NCI-H748 (cell line): ENCODE data around the gene ZNF446.
A peak's percentile ranks its signal among the peaks of the same experiment; 100 is the strongest.
"Not testable (repeated sequence)": the region's sequence is repeated elsewhere in the genome, so short reads cannot be mapped to it uniquely, and the experiment has no call there.

Experiments
- DNase-seq: peaks from one replicate; lab custom pipeline; 2025; ENCODE audit not compliant: unreplicated experiment; lab: John Stamatoyannopoulos, UW

The ZNF446 gene

DNA sequence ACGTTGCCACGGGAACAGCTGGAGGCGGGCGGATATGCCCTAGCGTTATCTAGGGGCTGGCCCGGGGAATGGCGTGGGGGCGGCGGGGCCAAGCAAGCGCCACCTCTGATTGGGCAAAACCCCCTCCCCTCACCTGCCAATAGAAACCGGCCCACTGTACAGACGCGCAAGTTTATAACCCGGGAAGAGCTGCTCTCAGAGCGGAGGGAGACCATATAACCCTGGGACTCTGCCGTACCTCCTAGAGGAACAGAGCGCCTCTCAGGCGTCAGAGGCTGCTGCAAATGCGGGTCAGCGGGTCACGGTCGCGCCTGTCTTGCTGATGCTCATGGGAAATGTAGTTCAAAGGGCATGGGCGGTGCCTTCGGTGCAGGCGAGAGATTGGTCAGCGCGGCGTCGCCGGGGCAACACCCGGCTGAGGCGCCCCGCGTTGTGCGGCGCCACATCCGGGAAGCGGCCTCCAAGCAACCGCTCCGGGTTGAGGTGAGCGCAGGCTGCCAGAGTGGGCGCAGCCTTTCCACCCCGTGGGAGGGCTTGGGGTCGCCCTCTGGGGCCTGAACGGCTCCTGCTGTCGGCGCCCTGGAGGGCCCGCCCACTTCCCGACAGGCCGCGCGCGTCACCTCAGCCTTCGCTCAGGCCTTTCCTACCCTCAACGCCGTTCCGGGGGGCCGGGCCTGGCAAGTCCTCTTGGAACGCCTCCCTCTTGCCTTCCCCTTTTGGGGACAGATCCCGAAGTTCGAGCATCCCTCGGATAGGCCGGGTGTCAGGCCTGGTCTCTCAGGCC lies at the start of gene ZNF446:
ZNF446 (plus strand) TSS at position 639 of the 784 bp plus-strand sequence. CDS start 867 bp downstream, outside the sequence.
- DNase-seq: peak; percentile 99

- DNase-seq: no peak
Measured at GRCh38 chr19:58428617-58429016, 47.5 kb upstream of the ZNF446 start.

DNA sequence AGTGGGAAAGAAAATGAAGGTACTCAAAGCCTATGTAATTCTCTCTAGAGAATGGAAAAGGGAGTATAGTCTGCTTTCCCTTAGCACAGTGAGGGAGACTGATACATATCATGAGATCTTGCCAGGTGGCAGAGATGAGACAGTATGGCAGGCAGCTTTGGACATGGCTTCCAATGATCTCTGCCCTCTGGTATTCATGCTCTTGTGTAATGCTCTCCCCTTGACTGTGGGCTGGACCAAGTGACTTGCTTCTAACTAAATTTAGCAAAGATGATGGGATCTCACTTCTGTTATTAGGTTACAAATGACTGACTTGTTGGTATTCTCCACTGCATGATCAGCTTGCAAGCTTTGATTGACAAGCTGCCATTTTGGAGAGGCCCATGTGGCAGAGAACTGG lies 46.4 kb upstream of the ZNF446 start:
- no peak for DNase-seq

GRCh38 chr19:58434217-58434616 lies 41.9 kb upstream of the ZNF446 start:
- DNase-seq: no peak

GRCh38 chr19:58439576-58440554 lies 36.3 kb upstream of the ZNF446 start, which contains the start of gene ZNF132:
ZNF132 (minus strand) TSS chr19:58440153; CDS start chr19:58439821, 332 bp downstream.
- DNase-seq: peak; percentile 100

GRCh38 chr19:58440556-58440955 lies 35.6 kb upstream of the ZNF446 start:
- DNase-seq: peak; percentile 45

DNA sequence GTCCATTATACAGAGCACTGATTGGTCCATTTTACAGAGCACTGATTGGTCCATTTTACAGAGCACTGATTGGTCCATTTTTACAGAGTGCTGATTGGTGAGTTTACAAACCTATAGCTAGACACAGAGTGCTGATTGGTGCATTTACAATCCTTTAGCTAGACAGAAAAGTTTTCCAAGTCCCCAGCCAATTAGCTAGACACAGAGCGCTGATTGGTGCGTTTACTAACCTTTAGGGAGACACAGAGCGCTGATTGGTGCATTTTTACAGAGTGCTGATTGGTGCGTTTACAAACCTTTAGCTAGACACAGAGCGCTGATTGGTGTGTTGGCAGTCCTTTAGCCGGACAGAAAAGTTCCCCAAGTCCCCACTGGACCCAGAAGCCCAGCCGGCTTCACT lies 33.2 kb upstream of the ZNF446 start:
- DNase-seq: not testable (repeated sequence)

DNA sequence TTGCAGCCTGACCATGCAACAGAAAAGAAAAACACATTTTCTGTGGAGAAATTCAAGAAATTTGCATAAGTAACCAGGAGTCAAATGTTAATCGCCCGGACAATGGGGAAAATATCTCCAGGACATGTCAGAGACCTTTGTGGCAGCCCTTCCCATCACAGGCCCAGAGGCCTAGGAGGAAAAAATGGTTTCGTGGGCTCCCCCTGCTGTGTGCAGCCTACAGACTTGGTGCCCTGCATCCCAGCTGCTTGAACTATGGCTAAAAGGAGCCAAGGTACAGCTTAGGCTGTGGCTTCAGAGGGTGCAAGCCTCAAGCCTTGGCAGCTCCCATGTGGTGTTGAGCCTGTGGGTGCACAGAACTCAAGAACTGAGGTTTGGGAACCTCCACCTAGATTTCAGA lies 27.3 kb upstream of the ZNF446 start:
- not testable (repeated sequence) for DNase-seq

- DNase-seq: not testable (repeated sequence)
Measured at GRCh38 chr19:58449980-58450379, 26.2 kb upstream of the ZNF446 start.

DNA sequence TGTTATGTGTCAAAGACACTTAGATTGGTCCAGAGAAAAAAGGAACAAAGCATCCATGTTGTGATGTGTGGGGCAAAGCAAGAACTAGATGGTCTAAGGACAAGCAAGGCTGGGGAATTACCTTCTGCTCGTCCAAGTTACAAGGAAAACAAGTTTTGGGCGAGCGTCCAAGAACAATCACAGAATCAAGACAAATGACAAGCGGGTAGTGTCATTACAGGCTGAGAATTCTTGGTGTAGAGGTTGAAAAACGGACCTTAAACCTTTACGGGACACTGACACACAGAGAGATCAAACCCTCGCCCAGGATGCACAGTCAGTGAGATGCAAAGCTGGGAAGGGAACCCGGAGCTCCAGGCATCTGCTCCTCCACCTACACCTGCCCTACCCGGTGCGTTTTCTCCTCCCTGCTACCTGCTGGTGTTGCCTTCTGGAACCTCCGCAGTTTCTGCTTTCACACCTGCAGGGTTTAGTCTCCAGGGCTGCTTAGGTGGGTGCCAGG lies 25.2 kb upstream of the ZNF446 start:
- DNase-seq: no peak

GRCh38 chr19:58451358-58452101 lies 24.6 kb upstream of the ZNF446 start, which contains the start of gene ZNF324B:
ZNF324B (plus strand) TSS chr19:58451622; CDS start chr19:58453702, 2,080 bp downstream.
- DNase-seq: peak; percentile 99

DNA sequence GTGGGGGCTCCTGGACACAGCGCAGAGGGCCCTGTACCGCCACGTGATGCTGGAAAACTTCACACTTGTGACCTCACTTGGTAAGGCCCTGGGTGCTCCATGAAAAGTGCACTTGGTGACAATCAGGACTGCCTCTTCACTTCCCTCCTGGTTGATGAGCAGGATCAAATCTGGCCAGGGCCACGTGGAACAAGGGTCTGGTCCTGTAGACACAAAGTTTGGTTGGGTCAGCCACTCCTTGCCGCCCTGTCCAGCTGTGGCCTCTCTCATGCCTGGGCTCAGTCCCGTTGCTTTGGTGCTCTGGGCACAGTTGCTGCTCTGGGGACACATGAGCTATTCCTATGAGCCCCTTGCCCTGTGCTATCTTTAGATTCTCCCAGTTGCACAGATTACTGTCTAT lies 22.4 kb upstream of the ZNF446 start:
- no peak for DNase-seq

- DNase-seq: no peak
Measured at GRCh38 chr19:58455306-58455705, 20.8 kb upstream of the ZNF446 start.

- no peak for DNase-seq
Measured at GRCh38 chr19:58456111-58456510, 20.0 kb upstream of the ZNF446 start.

GRCh38 chr19:58460039-58460438 lies 16.1 kb upstream of the ZNF446 start:
- DNase-seq: no peak

DNA sequence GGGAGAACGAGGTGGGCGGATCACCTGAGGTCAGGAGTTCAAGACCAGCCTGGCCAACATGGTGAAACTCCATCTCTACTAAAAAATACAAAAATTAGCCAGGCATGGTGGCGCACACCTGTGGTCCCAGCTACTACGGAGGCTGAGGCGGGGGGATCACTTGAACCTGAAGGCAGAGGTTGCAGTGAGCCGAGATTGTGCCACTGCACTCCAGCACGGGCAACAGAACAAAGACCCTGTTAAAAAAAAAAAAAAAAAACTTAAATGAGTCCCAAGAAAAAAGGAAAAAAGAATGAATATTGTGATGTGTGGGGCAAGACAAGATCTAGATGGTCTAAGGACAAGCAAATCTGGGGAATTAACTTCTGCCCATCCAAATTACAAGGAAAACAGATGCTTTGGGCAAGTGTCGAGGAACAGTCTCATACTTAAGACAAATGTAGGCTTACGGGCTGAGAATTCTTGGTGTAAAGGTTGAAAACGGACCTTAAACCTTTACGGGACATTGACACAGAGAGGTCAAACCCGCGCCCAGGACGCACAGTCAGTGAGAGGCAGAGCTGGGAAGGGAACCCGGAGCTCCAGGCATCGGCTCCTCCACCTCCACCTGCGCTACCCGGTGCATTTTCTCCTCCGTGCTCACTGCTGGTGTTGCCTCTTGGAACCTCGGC lies 9.9 kb upstream of the ZNF446 start:
- no peak for DNase-seq

DNA sequence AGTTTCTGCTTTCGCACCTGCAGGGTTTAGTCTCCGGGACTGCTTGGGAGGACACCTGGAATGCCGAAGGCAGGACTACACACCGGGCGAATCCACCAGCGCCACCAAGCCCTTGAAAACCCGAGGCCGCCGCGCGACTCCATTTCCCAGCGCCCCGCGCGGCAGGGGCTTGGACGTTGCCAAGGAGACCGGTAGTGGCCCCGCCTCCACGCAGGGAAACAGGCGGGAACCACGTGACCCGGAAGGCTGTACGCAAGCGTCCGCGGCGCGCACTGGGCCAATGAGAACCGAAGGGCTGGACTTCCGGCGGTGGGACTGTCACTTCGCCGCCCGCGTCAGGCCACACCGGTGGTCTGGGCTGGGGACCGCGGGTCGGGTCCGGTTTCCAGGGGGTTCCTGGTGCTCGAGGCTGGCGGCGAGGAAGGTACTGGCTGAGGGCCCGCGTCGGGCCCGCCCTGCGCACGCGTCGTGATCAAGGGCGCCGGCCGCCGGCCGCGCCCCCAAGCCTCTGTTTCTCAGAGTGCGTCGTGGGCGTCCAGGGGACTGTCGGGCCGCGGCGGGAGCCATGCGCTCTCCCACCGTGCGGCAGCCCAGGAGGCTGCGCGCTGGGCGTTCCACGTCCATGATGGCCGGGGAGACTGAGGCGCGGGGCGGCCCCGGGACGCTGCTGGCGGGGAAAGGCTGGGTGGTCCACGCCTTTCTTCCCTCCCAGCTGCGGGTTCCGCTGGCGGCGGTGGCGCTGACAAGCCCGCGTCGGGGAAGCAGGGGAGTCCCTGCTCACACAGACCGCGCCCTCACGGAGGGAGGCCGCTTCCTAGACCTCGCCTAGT lies 9.2 kb upstream of the ZNF446 start, which contains the start of gene ZNF324:
ZNF324 (plus strand) TSS at position 321 of the 830 bp plus-strand sequence. CDS start 2,106 bp downstream, outside the sequence.
- peak; percentile 99 for DNase-seq

DNA sequence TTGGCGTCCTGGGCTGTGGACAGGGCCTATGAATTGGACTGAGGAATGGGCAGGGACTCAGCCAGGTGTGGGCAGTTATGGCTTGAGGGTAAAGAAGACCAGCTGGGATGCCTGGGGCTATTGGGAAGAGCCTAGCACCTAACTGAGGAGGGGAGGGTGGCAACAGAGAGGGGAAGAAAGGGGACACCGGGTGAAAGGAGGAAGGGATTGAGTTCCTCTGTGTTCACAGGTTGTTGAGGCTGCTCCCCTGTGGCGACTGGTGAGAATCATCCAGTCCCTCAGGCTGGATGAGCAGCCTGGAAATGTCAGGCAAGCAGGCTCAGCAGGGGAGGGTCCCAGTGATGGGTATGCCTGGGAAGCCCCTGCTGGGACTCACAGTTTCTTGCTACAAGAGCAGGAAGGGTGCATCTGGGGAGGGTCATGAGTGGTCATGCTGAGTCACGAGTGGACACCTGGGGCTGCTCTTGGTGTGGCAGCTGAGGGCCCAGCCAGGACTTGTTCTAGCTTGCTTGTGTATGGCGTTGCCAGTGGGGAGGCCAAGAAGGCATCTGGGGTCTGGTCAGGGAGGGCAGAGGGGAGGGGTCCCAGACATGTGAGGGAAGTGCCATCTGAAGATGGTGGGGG lies 7.8 kb upstream of the ZNF446 start:
- no peak for DNase-seq
